ENCODE measurements around the gene RNASE13.

DNA sequence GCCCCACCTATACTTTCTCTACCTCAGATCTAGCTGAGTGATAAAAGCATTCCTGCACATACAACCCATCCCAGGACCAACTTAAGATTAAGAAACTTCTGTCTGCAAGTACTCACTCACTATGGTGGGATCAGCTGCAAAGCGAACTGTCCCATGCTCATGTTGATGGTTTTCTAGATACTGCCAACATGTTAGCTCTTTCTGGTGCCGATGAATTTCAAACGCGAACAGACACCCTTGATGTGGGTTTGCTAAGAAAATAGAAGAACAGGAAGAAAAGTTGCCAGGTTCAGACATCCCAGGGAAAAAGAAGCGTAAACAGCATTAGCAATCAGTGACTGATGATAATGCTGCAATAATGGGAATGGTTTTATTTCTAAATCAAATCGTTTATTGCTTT, 37.0 kb downstream of the RNASE13 start:
- no peak for TF ChIP-seq POLR2A (IDR thresholded peaks at IDR 0.05)
- no peak for TF ChIP-seq CTCF (IDR thresholded peaks at IDR 0.05)

Data from body of pancreas (tissue), 4 donors.